Measurements from ENCODE around the gene VEGFD. TPM values are rescaled to one million over a fixed set of nuclear protein-coding genes. Genes with fewer than 3 reads are reported as not detected.
"Not testable (repeated sequence)": the region's sequence is repeated elsewhere in the genome, so short reads cannot be mapped to it uniquely, and the experiment has no call there.

VEGFD gene
- total RNA-seq, 5 donors from 2014 or later (not counting 1 experiment from before 2014, with no cell fraction given) = not detected

DNA sequence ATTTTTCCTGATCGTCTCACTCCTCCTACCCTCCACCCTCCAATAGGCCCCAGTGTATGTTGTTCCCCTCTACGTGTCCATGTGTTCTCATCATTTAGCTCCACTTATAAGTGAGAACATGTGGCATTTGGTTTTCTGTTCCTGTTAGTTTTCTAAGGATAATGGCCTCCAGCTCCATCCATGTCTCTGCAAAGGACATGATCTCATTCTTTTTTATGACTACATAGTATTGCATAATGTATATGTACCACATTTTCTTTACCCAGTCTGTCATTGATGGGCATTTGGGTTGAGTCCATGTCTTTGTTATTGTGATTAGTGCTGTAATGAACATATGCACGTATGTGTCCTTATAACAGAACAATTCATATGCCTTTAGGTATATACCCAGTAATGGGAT is 78.3 kb downstream of the VEGFD start:
- CTCF ChIA-PET = interaction anchor here in 1 of 2 donors (0.7 kb wide), 1 partner anchor 168 kb away, joined by 4 read pairs; no protein-coding TSS in a partner anchor
- H3K4me1 Mint-ChIP-seq; H3K4me1 ChIP-seq (ENCODE audit: control insufficient read depth in 1 of 2, extremely low read depth in 1 of 2, insufficient read depth in 2 of 2, low read length in 2 of 2); H3K27ac ChIP-seq (ENCODE audit: low read length); H3K9me3 Mint-ChIP-seq; ATAC-seq (replicated peaks in 1 of 4); POLR2A ChIA-PET; H3K9me3 ChIP-seq; H3K27ac Mint-ChIP-seq; DNase-seq; H3K27me3 ChIP-seq (replicated peaks in 1 of 2; ENCODE audit: control insufficient read depth in 2 of 2, extremely low read depth in 1 of 2, insufficient read depth in 2 of 2, low read length in 1 of 2); H3K4me3 Mint-ChIP-seq; H3K36me3 Mint-ChIP-seq; H3K4me3 ChIP-seq (ENCODE audit: control insufficient read depth in 1 of 2, extremely low read depth in 1 of 2, low read length in 1 of 2); H3K36me3 ChIP-seq (ENCODE audit: control insufficient read depth in 2 of 2, extremely low read depth in 1 of 2, insufficient read depth in 1 of 2, low read length in 1 of 2): not testable (repeated sequence)
- no CpG with 5 or more reads among the region's 3 CpGs for whole genome bisulfite sequencing (ENCODE audit: insufficient coverage)
- H3K27me3 Mint-ChIP-seq = peaks cover 3 to 14% of the 10 kb centered on the region in 2 donors

DNA sequence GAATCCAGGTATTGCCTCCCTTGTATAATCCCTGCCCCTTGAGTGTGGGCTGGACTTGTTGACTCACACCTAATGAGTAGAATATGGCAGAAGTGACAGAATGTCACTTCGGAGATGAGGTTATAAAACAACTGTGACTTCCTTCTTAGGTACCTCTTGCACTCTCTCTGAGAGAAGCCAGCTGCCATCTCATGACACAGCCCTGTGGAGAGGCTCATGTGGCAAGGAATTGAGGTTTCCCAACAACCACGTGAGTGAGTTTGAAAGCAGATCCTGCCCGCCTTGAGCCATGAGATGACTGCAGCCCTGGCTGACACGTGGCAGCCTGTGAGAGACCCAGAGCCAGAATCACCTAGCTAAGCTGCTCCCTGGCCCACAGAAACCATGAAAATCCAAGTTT is 82.3 kb downstream of the VEGFD start:
- DNase-seq (peak in 2 of 35 experiments; percentile 0 to 5), ATAC-seq (replicated peaks in 1 of 4) (no peak)
- no peak overlapping the region for H3K4me3 Mint-ChIP-seq
- H3K4me1 Mint-ChIP-seq = peaks cover 0 to 5% (median 3%) of the 10 kb centered on the region in 3 donors
- Histone ChIP-seq H3K4me1 (ENCODE audit: control insufficient read depth in 1 of 2, extremely low read depth in 1 of 2, insufficient read depth in 2 of 2, low read length in 2 of 2) (no peaks in the 10 kb centered on the region), H3K4me3 (ENCODE audit: control insufficient read depth in 1 of 2, extremely low read depth in 1 of 2, low read length in 1 of 2) (no peak overlapping the region), H3K36me3 (ENCODE audit: control insufficient read depth in 2 of 2, extremely low read depth in 1 of 2, insufficient read depth in 1 of 2, low read length in 1 of 2) (no peaks in the 10 kb centered on the region), H3K9me3 (no peaks in the 10 kb centered on the region), H3K27ac (ENCODE audit: low read length) (no peak overlapping the region), H3K27me3 (replicated peaks in 1 of 2; ENCODE audit: control insufficient read depth in 2 of 2, extremely low read depth in 1 of 2, insufficient read depth in 2 of 2, low read length in 1 of 2) (no peaks in the 10 kb centered on the region)
- peaks cover 3 to 14% of the 10 kb centered on the region in 2 donors for H3K27me3 Mint-ChIP-seq
- 8% methylated on average over 3 of the region's 4 CpGs for WGBS (ENCODE audit: insufficient coverage)
- ChIA-PET POLR2A (no interaction called here), CTCF (no interaction called here)
- H3K36me3 Mint-ChIP-seq = no peaks in the 10 kb centered on the region
- H3K27ac Mint-ChIP-seq = no peak overlapping the region
- no peaks in the 10 kb centered on the region for H3K9me3 Mint-ChIP-seq

DNA sequence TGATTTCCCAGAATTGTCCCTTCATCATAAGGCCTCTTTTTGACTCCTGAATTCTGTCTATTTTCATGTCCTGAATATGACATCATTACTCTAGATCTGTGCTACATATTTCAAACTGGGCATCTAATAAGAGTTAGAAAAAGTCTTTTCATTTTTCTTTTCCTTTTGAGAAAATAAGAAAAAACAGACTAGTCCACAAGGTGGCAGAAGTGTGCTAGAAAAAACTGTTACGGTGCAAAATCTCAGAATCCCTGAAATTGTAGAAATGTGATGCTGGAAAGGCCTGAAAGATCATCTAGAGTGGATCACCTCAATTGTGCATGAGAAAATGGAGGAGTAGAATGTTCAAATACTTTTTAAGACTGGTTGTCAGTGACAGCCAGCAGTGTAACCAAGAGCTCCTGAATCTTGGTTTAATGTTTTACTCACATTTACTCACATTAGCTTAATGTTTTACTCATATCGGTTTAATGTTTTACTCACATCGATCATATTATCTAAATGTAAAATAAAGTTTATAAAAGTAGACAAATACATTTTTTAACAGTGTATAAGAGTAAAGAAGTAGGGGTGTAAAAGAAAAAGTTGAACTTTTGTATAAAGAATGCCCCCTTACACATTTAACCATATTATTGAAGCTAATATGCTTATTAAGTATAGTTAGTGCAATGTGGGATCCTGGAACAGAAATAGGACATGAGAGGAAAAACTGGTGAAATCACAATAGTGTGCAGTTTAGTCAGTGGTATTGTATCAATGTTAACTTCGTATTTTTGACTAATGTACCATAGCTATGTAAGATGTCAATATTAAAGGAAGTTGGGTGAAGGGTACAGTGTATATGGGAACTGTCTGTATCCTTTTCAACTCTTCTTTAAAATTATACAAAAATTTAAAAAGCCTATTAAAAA is 84.0 kb downstream of the VEGFD start:
- H3K9me3 ChIP-seq = no peaks in the 10 kb centered on the region
- H3K27me3 Mint-ChIP-seq = peaks cover 0 to 10% of the 10 kb centered on the region in 2 donors
- H3K36me3 Mint-ChIP-seq = no peaks in the 10 kb centered on the region
- H3K27ac ChIP-seq (ENCODE audit: low read length) = no peak overlapping the region
- H3K4me3 Mint-ChIP-seq = no peak overlapping the region
- no peaks in the 10 kb centered on the region for H3K36me3 ChIP-seq (ENCODE audit: control insufficient read depth in 2 of 2, extremely low read depth in 1 of 2, insufficient read depth in 1 of 2, low read length in 1 of 2)
- H3K27me3 ChIP-seq (replicated peaks in 1 of 2; ENCODE audit: control insufficient read depth in 2 of 2, extremely low read depth in 1 of 2, insufficient read depth in 2 of 2, low read length in 1 of 2) = no peaks in the 10 kb centered on the region
- no peak overlapping the region for H3K27ac Mint-ChIP-seq
- H3K9me3 Mint-ChIP-seq = no peaks in the 10 kb centered on the region
- no peaks in the 10 kb centered on the region for H3K4me1 ChIP-seq (ENCODE audit: control insufficient read depth in 1 of 2, extremely low read depth in 1 of 2, insufficient read depth in 2 of 2, low read length in 2 of 2)
- no CpG with 5 or more reads among the region's 4 CpGs for WGBS (ENCODE audit: insufficient coverage)
- CTCF ChIA-PET = interaction anchor here in 1 of 2 donors (0.6 kb wide), 2 partner anchors 27 to 1771 kb away, joined by 3 to 6 read pairs; no protein-coding TSS in a partner anchor
- POLR2A ChIA-PET = interaction anchor here in 1 of 2 donors (0.6 kb wide), 1 partner anchor 462 kb away, joined by 3 read pairs; no protein-coding TSS in a partner anchor
- no peak overlapping the region for H3K4me3 ChIP-seq (ENCODE audit: control insufficient read depth in 1 of 2, extremely low read depth in 1 of 2, low read length in 1 of 2)
- ATAC-seq (replicated peaks in 1 of 4) (no peak), DNase-seq (peak in 1 of 35 experiments; percentile 21)
- peaks cover 0 to 5% (median 3%) of the 10 kb centered on the region in 3 donors for H3K4me1 Mint-ChIP-seq

DNA sequence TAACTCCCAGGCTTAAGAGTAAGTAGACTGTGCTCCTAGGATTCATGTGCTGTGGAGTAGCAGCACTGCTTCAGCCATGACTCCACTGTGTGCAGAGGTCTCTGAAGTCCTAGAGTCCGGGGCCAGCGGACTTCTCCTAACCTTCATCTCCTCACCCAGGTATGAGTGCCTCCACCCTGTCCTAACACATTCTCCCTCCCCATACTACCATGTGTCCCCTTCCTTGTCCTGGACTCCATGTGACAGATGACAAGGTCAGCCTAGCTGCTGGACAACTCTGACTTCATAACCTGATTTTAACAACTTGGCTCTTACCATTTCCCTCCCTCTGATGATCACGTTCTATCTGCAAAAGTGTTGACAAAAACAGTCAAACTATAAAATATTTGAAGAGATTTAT is 85.4 kb downstream of the VEGFD start:
- POLR2A ChIA-PET = no interaction called here
- H3K4me3 ChIP-seq (ENCODE audit: control insufficient read depth in 1 of 2, extremely low read depth in 1 of 2, low read length in 1 of 2) = no peak overlapping the region
- no peak overlapping the region for H3K27ac ChIP-seq (ENCODE audit: low read length)
- CTCF ChIA-PET = no interaction called here
- no peaks in the 10 kb centered on the region for H3K9me3 ChIP-seq
- Mint-ChIP-seq H3K27me3 (peaks cover 0 to 10% of the 10 kb centered on the region in 2 donors), H3K4me3 (no peak overlapping the region), H3K36me3 (no peaks in the 10 kb centered on the region), H3K9me3 (no peaks in the 10 kb centered on the region), H3K27ac (no peak overlapping the region), H3K4me1 (peaks cover 0 to 5% (median 3%) of the 10 kb centered on the region in 3 donors)
- DNase-seq (no peak), ATAC-seq (replicated peaks in 1 of 4) (no peak)
- WGBS (ENCODE audit: insufficient coverage) = no CpG with 5 or more reads among the region's 3 CpGs
- H3K4me1 ChIP-seq (ENCODE audit: control insufficient read depth in 1 of 2, extremely low read depth in 1 of 2, insufficient read depth in 2 of 2, low read length in 2 of 2) = no peaks in the 10 kb centered on the region
- no peaks in the 10 kb centered on the region for H3K36me3 ChIP-seq (ENCODE audit: control insufficient read depth in 2 of 2, extremely low read depth in 1 of 2, insufficient read depth in 1 of 2, low read length in 1 of 2)
- H3K27me3 ChIP-seq (replicated peaks in 1 of 2; ENCODE audit: control insufficient read depth in 2 of 2, extremely low read depth in 1 of 2, insufficient read depth in 2 of 2, low read length in 1 of 2) = no peaks in the 10 kb centered on the region

DNA sequence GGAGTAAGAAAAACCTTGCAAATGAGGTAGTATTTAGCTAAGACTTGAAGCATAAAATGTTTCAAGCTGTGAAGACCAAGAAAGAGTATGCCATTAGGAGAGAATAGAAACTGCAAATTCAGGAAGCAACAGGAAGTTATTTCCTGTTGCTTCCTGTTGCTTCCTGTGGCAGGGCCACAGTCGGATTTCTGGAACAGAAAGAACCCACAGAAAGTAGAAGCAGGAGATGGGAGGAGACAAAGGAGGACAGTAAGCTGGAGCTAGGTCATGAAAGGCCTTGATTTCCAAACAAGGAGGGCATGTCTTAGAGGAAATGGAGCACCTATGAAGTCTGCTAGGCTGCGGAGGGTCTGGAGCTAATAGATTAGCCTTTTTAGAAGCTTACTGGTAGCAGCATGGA is 86.0 kb downstream of the VEGFD start:
- H3K9me3 ChIP-seq = no peaks in the 10 kb centered on the region
- ATAC-seq (replicated peaks in 1 of 4) = no peak
- no peaks in the 10 kb centered on the region for H3K4me1 ChIP-seq (ENCODE audit: control insufficient read depth in 1 of 2, extremely low read depth in 1 of 2, insufficient read depth in 2 of 2, low read length in 2 of 2)
- Mint-ChIP-seq H3K9me3 (no peaks in the 10 kb centered on the region), H3K27me3 (peaks cover 0 to 10% of the 10 kb centered on the region in 2 donors), H3K27ac (no peak overlapping the region), H3K36me3 (no peaks in the 10 kb centered on the region), H3K4me1 (peaks cover 0 to 5% (median 3%) of the 10 kb centered on the region in 3 donors), H3K4me3 (no peak overlapping the region)
- 40% methylated on average over 2 of the region's 2 CpGs for WGBS (ENCODE audit: insufficient coverage)
- DNase-seq = no peak
- H3K36me3 ChIP-seq (ENCODE audit: control insufficient read depth in 2 of 2, extremely low read depth in 1 of 2, insufficient read depth in 1 of 2, low read length in 1 of 2) = no peaks in the 10 kb centered on the region
- POLR2A ChIA-PET = no interaction called here
- no peak overlapping the region for H3K4me3 ChIP-seq (ENCODE audit: control insufficient read depth in 1 of 2, extremely low read depth in 1 of 2, low read length in 1 of 2)
- CTCF ChIA-PET = no interaction called here
- H3K27me3 ChIP-seq (replicated peaks in 1 of 2; ENCODE audit: control insufficient read depth in 2 of 2, extremely low read depth in 1 of 2, insufficient read depth in 2 of 2, low read length in 1 of 2) = no peaks in the 10 kb centered on the region
- no peak overlapping the region for H3K27ac ChIP-seq (ENCODE audit: low read length)

Data from T-cell (primary cell).